Limb (tissue), 2 donors: Measurements from ENCODE around the gene ZNF597.
"Not testable (repeated sequence)": the region's sequence is repeated elsewhere in the genome, so short reads cannot be mapped to it uniquely, and the experiment has no call there.

ENCODE experiments used
- DNase-seq, 2 donors: peaks; one replicate each; pipeline ENCODE4 v3.0.0-alpha.2; 2016; ENCODE audit errors: extremely low spot score in 2 of 2

Gene ZNF597

GRCh38 chr16:3475604-3476375, 32.5 kb upstream of the ZNF597 start:
- DNase-seq, result no peak

- not testable (repeated sequence) for DNase-seq
These were observed 31.6 kb upstream of the ZNF597 start for GRCh38 chr16:3474870-3475269.

DNA sequence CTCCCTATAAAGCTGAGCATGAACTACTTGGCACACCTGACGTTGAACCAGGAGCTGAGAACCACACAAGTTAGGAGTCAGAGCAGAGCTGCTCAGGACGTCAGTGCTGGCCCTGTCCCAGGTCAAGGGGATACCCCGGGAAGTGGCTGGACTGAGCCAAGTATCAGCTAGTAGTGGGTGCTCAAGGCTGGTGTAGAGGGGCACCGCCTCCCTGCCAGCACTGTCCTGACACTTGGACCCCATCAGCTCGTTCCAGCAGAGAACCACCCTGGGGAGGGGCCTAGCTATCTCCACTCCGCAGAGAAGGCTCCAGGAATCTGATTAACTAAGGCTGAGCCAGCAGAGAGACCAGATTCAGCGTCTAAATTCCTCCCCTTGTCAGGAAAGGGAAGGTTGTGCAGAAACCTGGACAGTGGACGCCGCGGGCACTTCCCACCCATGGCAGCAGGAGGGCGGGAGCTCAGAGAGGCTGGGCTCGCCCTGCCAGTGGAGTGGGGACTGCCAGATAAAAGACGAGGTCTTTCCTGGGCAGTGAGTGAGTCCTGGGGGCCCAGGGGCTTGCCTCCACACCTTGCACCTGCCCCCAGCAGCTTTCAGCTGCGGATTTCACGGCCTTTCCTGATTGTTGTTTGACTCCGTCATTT, 31.0 kb upstream of the ZNF597 start:
- no peak for DNase-seq

- not testable (repeated sequence) for DNase-seq
These were observed 30.3 kb upstream of the ZNF597 start for GRCh38 chr16:3473596-3473943.

DNA sequence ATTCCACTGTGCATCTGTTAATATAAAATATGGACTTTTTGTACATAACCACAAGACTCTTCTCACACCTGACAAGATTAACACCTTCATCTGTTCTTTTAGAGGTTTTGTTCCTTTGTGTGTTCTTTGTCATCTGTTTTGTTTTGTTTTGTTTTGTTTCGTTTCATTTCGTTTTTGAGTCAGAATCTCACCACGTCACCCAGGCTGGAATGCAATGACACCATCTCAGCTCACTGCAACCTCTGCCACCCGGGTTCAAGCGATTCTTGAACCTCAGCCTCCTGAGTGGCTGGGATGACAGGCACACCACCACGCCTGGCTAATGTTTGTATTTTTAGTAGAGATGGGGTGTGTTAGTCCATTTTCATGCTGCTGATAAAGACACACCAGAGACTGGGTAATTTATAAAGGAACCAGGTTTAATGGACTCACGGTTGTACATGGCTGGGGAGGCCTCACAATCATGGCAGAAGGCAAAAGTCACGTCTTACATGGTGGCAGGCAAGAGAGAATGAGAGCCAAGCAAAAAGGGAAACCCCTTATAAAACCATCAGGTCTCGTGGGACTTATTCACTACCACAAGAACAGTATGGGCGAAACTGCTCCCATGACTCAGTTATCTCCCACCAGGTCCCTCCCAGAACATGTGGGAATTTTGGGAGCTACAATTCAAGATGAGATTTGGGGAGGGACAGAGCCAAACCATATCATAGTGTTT, 29.7 kb upstream of the ZNF597 start:
- DNase-seq, result no peak

DNA sequence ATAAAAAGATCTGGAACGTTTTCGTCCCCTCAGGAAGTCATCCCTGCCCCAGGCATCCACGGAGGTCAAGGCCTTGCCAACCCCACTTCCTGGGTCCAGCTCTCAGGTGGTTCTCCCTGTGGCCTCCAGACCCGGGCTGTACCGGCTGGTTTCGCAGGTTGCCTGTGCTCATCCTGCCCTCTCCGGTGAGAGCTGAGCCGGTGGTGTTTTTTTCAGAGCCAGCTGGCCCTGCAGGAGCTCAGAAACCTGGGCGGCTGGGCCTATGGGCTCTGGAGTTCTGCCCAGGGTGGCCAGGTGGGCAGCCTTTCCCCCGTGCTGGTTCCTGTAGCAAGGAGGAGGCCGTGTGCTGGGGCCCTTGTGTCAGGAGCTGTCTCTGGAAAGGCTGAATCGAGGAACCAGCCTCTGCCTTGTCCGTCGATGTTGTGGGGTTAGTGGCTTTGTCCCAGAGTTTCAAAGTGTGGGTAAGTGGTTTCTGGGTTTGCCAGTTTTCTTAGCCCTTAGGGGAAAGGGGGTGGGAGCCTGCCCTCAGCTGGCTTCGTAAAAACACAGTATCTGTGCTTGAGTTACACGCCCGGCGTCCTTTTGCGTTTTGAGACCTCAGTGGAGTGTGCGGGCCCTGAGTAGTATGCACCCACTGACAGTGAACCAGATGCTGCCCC, 28.3 kb upstream of the ZNF597 start:
- no peak for DNase-seq

DNA sequence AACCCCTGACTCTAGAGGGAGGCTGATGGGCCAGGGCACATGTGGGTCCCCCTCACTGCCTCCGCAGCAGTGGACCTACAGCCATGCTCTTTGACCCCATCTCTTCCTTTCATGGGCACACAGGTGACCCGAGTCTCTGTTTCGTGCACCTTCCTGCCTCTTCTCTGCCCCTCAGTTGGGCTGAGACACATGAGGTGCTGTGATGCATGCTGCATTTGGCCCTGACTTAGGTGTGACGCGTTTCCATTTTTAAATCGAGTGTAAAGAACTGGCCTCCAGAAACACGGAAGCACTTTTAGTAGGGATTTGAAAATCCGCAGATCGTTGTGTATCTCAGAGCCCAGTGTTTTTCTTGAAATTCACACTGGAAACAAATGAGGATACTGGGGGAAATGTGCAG, 27.4 kb upstream of the ZNF597 start:
- no peak for DNase-seq

GRCh38 chr16:3469736-3470135, 26.4 kb upstream of the ZNF597 start:
- no peak for DNase-seq

DNA sequence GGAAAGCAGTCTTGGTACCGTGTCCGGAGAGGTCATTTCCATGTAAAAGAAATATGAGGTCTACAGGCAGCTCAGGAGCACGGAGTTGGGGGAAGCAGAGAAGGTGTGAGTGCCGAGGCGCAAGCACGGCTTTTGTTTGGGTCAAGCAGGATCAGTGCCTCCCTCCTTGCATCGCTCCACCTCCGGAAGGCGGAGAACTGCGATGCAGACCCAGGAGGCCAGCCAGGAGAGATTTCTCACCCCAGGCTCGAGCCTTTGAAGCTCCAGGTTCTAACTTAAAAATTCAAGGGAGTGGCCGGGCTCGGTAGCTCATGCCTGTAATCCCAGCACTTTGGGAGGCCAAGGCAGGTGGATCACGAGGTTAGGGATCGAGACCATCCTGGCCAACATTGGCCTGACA, 25.2 kb upstream of the ZNF597 start:
- no peak for DNase-seq

- no peak for DNase-seq
These were observed 24.6 kb upstream of the ZNF597 start for GRCh38 chr16:3467921-3468320.

- DNase-seq, result no peak
These were observed 23.9 kb upstream of the ZNF597 start for GRCh38 chr16:3467182-3467581.

DNA sequence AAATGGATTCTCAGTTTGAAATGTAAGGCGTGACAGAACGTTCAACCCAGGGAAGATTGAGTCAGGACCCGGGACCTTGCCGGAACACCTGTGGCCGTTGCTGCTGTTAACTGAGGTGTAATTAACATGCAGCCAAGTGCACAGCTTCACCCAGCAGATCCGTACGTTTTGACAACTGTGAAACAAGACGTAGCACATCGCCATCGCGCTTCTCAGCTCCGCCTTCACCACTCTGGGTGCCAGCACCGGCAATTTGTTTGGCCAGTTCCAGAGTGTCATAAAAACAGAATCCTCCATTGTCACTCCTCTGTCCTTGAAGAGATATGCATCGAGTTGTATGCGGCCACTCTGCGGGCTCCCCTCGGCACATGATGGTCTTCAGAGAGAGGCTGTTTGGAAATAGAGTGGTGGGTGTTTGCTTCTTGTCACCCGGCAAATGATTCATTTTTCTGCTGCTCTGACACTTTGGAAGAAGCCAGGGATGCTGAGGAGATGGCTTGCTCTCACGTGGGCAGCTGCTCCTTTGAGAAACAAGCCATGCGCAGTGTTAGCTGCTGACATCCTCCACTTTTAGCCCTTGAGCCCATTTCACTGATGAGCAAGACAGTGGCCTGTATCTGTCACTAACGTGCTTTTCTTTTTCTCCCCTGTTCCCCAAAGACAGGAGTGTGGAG, 22.7 kb upstream of the ZNF597 start:
- no peak for DNase-seq

- DNase-seq, result no peak
These were observed 22.0 kb upstream of the ZNF597 start for GRCh38 chr16:3465301-3465700.

GRCh38 chr16:3461151-3461550, 17.8 kb upstream of the ZNF597 start:
- no peak for DNase-seq

GRCh38 chr16:3460585-3460984, 17.3 kb upstream of the ZNF597 start:
- DNase-seq, result no peak

GRCh38 chr16:3460121-3460520, 16.8 kb upstream of the ZNF597 start:
- no peak for DNase-seq

GRCh38 chr16:3459401-3460090, 16.2 kb upstream of the ZNF597 start:
- no peak for DNase-seq

- DNase-seq, result no peak
These were observed 15.6 kb upstream of the ZNF597 start for GRCh38 chr16:3458852-3459361.

DNA sequence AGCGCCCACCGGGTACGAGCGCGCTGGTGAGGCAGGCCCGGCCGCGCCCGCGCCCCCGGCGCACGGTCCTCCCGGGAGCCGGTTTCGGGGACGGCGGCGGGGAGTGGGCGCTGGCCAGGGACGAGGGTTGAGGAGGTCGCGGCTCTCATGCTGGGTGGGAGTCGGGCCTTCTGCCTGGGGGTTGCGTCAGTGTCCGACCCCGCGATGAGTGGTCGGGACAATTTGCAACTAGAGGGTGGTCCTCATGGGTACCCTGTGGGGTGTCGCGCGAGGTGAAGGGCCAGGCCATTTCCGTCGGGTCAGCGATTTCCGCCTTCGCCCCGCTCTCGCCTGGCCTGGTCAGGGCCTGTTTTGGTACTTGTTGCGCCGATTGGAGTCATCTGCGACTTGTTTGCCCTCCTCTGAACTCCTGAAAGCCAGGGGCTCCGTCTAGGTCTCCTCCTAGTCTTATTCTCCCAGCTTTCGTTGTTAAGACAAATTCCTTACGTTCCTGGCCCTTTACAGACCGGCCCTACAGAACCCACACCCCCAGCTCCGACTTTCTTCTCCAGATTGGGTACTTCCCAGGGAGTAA, 15.1 kb upstream of the ZNF597 start:
- DNase-seq, result no peak
